Activated naive CD8-positive, alpha-beta T cell treated with anti-CD3 and anti-CD28 coated beads for 36 hours (primary cell): ENCODE measurements around the gene P4HB. TPM values are rescaled to one million over a fixed set of nuclear protein-coding genes. Genes with fewer than 3 reads are reported as not detected.

Experiments used
- DNase-seq: peaks from one replicate; pipeline ENCODE4 v3.0.0; 2021
- H3K27ac Mint-ChIP-seq: one replicate; pipeline ENCODE4 v1.8.0; 2022; ENCODE audit warnings: mild to moderate bottlenecking, moderate library complexity, mixed read lengths
- H3K27me3 Mint-ChIP-seq: one replicate; pipeline ENCODE4 v1.8.0; 2022; ENCODE audit warnings: mild to moderate bottlenecking, mixed read lengths
- H3K36me3 Mint-ChIP-seq: one replicate; pipeline ENCODE4 v1.8.0; 2021; ENCODE audit warnings: mild to moderate bottlenecking, mixed read lengths
- H3K4me1 Mint-ChIP-seq: one replicate; pipeline ENCODE4 v1.8.0; 2021; ENCODE audit warnings: mixed read lengths
- H3K4me3 Mint-ChIP-seq: one replicate; pipeline ENCODE4 v1.8.0; 2022; ENCODE audit warnings: mild to moderate bottlenecking, moderate library complexity, mixed read lengths
- H3K9me3 Mint-ChIP-seq: one replicate; pipeline ENCODE4 v1.8.0; 2022; ENCODE audit warnings: mixed read lengths
- total RNA-seq, 2 experiments: library from RNA; stranded (reverse); gene quantifications; one replicate each; pipeline ENCODE4 v1.2.3, GENCODE V29; 2021

The P4HB gene
- total RNA-seq, 2 experiments from 2014 or later = 395 to 405 TPM

GRCh38 chr17:81809556-81809998, 50.8 kb downstream of the P4HB start:
- Mint-ChIP-seq H3K4me1 (no peaks in the 10 kb centered on the region), H3K36me3 (no peaks in the 10 kb centered on the region), H3K27me3 (peaks cover 40% of the 10 kb centered on the region), H3K4me3 (no peak overlapping the region), H3K27ac (no peak overlapping the region), H3K9me3 (no peaks in the 10 kb centered on the region)
- no peak for DNase-seq

- Mint-ChIP-seq H3K4me3 (no peak overlapping the region), H3K27ac (no peak overlapping the region), H3K36me3 (no peaks in the 10 kb centered on the region), H3K9me3 (no peaks in the 10 kb centered on the region), H3K4me1 (no peaks in the 10 kb centered on the region), H3K27me3 (peaks cover 40% of the 10 kb centered on the region)
- no peak for DNase-seq
Observed at GRCh38 chr17:81808778-81809555, 51.4 kb downstream of the P4HB start.

GRCh38 chr17:81807839-81808238, 52.5 kb downstream of the P4HB start:
- no peaks in the 10 kb centered on the region for H3K9me3 Mint-ChIP-seq
- H3K27me3 Mint-ChIP-seq = peaks cover 48% of the 10 kb centered on the region
- no peak overlapping the region for H3K4me3 Mint-ChIP-seq
- H3K36me3 Mint-ChIP-seq = no peaks in the 10 kb centered on the region
- no peak for DNase-seq
- no peaks in the 10 kb centered on the region for H3K4me1 Mint-ChIP-seq
- no peak overlapping the region for H3K27ac Mint-ChIP-seq

GRCh38 chr17:81807210-81807719, 53.1 kb downstream of the P4HB start:
- Mint-ChIP-seq H3K27ac (no peak overlapping the region), H3K4me1 (no peaks in the 10 kb centered on the region), H3K9me3 (no peaks in the 10 kb centered on the region), H3K36me3 (no peaks in the 10 kb centered on the region), H3K27me3 (peaks cover 53% of the 10 kb centered on the region), H3K4me3 (no peak overlapping the region)
- no peak for DNase-seq

- Mint-ChIP-seq H3K9me3 (no peaks in the 10 kb centered on the region), H3K36me3 (no peaks in the 10 kb centered on the region), H3K27me3 (peaks cover 60% of the 10 kb centered on the region), H3K27ac (no peak overlapping the region), H3K4me3 (no peak overlapping the region), H3K4me1 (no peaks in the 10 kb centered on the region)
- no peak for DNase-seq
Observed at GRCh38 chr17:81806461-81807209, 53.7 kb downstream of the P4HB start.

GRCh38 chr17:81805707-81806460, 54.5 kb downstream of the P4HB start:
- Mint-ChIP-seq H3K9me3 (no peaks in the 10 kb centered on the region), H3K27ac (no peak overlapping the region), H3K36me3 (no peaks in the 10 kb centered on the region), H3K4me3 (no peak overlapping the region), H3K4me1 (no peaks in the 10 kb centered on the region), H3K27me3 (peaks cover 67% of the 10 kb centered on the region)
- no peak for DNase-seq

- no peak for DNase-seq
- H3K4me3 Mint-ChIP-seq = no peak overlapping the region
- no peak overlapping the region for H3K27ac Mint-ChIP-seq
- H3K9me3 Mint-ChIP-seq = no peaks in the 10 kb centered on the region
- H3K4me1 Mint-ChIP-seq = no peaks in the 10 kb centered on the region
- peaks cover 67% of the 10 kb centered on the region for H3K27me3 Mint-ChIP-seq
- no peaks in the 10 kb centered on the region for H3K36me3 Mint-ChIP-seq
Observed at GRCh38 chr17:81804559-81805399, 55.6 kb downstream of the P4HB start.

- Mint-ChIP-seq H3K9me3 (no peaks in the 10 kb centered on the region), H3K36me3 (no peaks in the 10 kb centered on the region), H3K4me1 (no peaks in the 10 kb centered on the region), H3K4me3 (no peak within 1 kb of the TSS), H3K27ac (no peak within 1 kb of the TSS), H3K27me3 (peaks cover 67% of the 10 kb centered on the region)
- DNase-seq = no peak
Observed at GRCh38 chr17:81803728-81804558, 56.4 kb downstream of the P4HB start, which contains the start of gene GCGR. Gene GCGR (plus strand): TSS chr17:81804150. CDS start chr17:81809019, 4,869 bp downstream.

- Mint-ChIP-seq H3K4me1 (no peaks in the 10 kb centered on the region), H3K36me3 (no peaks in the 10 kb centered on the region), H3K27me3 (peaks cover 60% of the 10 kb centered on the region), H3K27ac (no peak overlapping the region), H3K9me3 (no peaks in the 10 kb centered on the region), H3K4me3 (no peak overlapping the region)
- DNase-seq = no peak
Observed at GRCh38 chr17:81802856-81803643, 57.3 kb downstream of the P4HB start.

- Mint-ChIP-seq H3K36me3 (no peaks in the 10 kb centered on the region), H3K4me3 (no peak overlapping the region), H3K27me3 (peaks cover 56% of the 10 kb centered on the region), H3K27ac (no peak overlapping the region), H3K9me3 (no peaks in the 10 kb centered on the region), H3K4me1 (no peaks in the 10 kb centered on the region)
- DNase-seq = no peak
Observed at GRCh38 chr17:81802048-81802758, 58.1 kb downstream of the P4HB start.

- Mint-ChIP-seq H3K27me3 (peaks cover 51% of the 10 kb centered on the region), H3K9me3 (no peaks in the 10 kb centered on the region), H3K4me3 (no peak overlapping the region), H3K36me3 (no peaks in the 10 kb centered on the region), H3K27ac (no peak overlapping the region), H3K4me1 (no peaks in the 10 kb centered on the region)
- no peak for DNase-seq
Observed at GRCh38 chr17:81801327-81801726, 59.0 kb downstream of the P4HB start.

GRCh38 chr17:81794509-81794908, 65.8 kb downstream of the P4HB start:
- no peaks in the 10 kb centered on the region for H3K4me1 Mint-ChIP-seq
- H3K27me3 Mint-ChIP-seq = peaks cover 4% of the 10 kb centered on the region

More at GRCh38 chr17:81794509-81794908, 65.8 kb downstream of the P4HB start:
- Mint-ChIP-seq H3K9me3 (no peaks in the 10 kb centered on the region), H3K4me3 (no peak overlapping the region), H3K36me3 (no peaks in the 10 kb centered on the region), H3K27ac (no peak overlapping the region)
- DNase-seq = no peak
